ENCODE results near the gene THAP7. TPM values are rescaled to one million over a fixed set of nuclear protein-coding genes. Genes with fewer than 3 reads are reported as not detected.

THAP7 gene
- total RNA-seq, 1 experiment from 2014 or later = 23.5 TPM

GRCh38 chr22:20967697-20968211 lies 34.2 kb downstream of the THAP7 start:
- ATAC-seq = no peak
- no peaks in the 10 kb centered on the region for H3K9me3 ChIP-seq (ENCODE audit: control insufficient read depth, insufficient read depth, low read depth, low read length)
- intact Hi-C loops (cut with micrococcal nuclease; ENCODE audit: unreplicated experiment) (no loop called here), in situ Hi-C loops (cut with HindIII; ENCODE audit: low pct_unique_long_range_greater_than_20kb, low sequenced_read_pairs) (no loop called here)
- no peaks in the 10 kb centered on the region for H3K36me3 ChIP-seq (ENCODE audit: control insufficient read depth, insufficient read depth, low read length)
- peaks cover 3% of the 10 kb centered on the region; the same call in 1 of the 2 replicates for H3K4me1 ChIP-seq (ENCODE audit: control insufficient read depth, insufficient read depth, low read length)
- no peaks in the 10 kb centered on the region for H3K27me3 ChIP-seq (ENCODE audit: control insufficient read depth, insufficient read depth, low read length)
- H3K27ac ChIP-seq (ENCODE audit: low read length) = no peak overlapping the region
- no peak overlapping the region for H3K4me3 ChIP-seq (ENCODE audit: low read depth in 2 of 2, low read length in 2 of 2)
- BruUV-seq (replicated peaks) = no TSS peak
- POLR2A ChIA-PET = no interaction called here
- DNase-seq (ENCODE audit: low read depth, low spot score) = no peak
- TF ChIP-seq SIN3A (IDR thresholded peaks at IDR 0.05; ENCODE audit: borderline replicate concordance, insufficient read depth, low read depth, low read length) (no peak), CTCF (IDR thresholded peaks at IDR 0.05) (no peak), POLR2AphosphoS5 (IDR thresholded peaks at IDR 0.05; ENCODE audit: low read depth, low read length) (no peak), TCF7L2 (IDR thresholded peaks at IDR 0.05; ENCODE audit: low read depth, low read length) (no peak), REST (IDR thresholded peaks at IDR 0.05; ENCODE audit: insufficient read depth in 1 of 2, low read depth in 2 of 2, low read length in 1 of 2) (no peak)
- CTCF ChIA-PET = no interaction called here

- Histone ChIP-seq H3K4me1 (ENCODE audit: control insufficient read depth, insufficient read depth, low read length) (peaks cover 3% of the 10 kb centered on the region; the same call in 1 of the 2 replicates), H3K9me3 (ENCODE audit: control insufficient read depth, insufficient read depth, low read depth, low read length) (no peaks in the 10 kb centered on the region), H3K36me3 (ENCODE audit: control insufficient read depth, insufficient read depth, low read length) (no peaks in the 10 kb centered on the region), H3K4me3 (ENCODE audit: low read depth in 2 of 2, low read length in 2 of 2) (no peak within 1 kb of the TSS), H3K27me3 (ENCODE audit: control insufficient read depth, insufficient read depth, low read length) (no peaks in the 10 kb centered on the region), H3K27ac (ENCODE audit: low read length) (no peak within 1 kb of the TSS)
- TF ChIP-seq CTCF (IDR thresholded peaks at IDR 0.05) (no peak), REST (IDR thresholded peaks at IDR 0.05; ENCODE audit: insufficient read depth in 1 of 2, low read depth in 2 of 2, low read length in 1 of 2) (no peak), POLR2AphosphoS5 (IDR thresholded peaks at IDR 0.05; ENCODE audit: low read depth, low read length) (no peak)
- ChIA-PET CTCF (no interaction called here), POLR2A (no interaction called here)
- intact Hi-C loops (cut with micrococcal nuclease; ENCODE audit: unreplicated experiment) (no loop called here), in situ Hi-C loops (cut with HindIII; ENCODE audit: low pct_unique_long_range_greater_than_20kb, low sequenced_read_pairs) (no loop called here)
- BruUV-seq (replicated peaks) = no TSS peak
- DNase-seq (ENCODE audit: low read depth, low spot score) (no peak), ATAC-seq (no peak)
These were observed 34.8 kb downstream of the THAP7 start, which contains the start of gene AIFM3 for GRCh38 chr22:20966883-20967696. Gene AIFM3 (plus strand): TSS chr22:20967255. CDS start chr22:20967945, 690 bp downstream.

All from Panc1 (cell line).